SJCRH30 (cell line): ENCODE data around the gene CBS. TPM values are rescaled to one million over a fixed set of nuclear protein-coding genes. Genes with fewer than 3 reads are reported as not detected.
"Not testable (repeated sequence)": the region's sequence is repeated elsewhere in the genome, so short reads cannot be mapped to it uniquely, and the experiment has no call there.

ENCODE experiments used
- DNase-seq, 2 experiments: peaks; one replicate each; pipeline ENCODE4 v3.0.0-alpha.2; 2015 to 2020
- H3K27ac ChIP-seq: fragments of 250-450 bp; sonication (Bioruptor Pico); 2 replicates; pipeline ENCODE4 v1.5.1; 2020; ENCODE audit warnings: mild to moderate bottlenecking, moderate library complexity
- H3K27me3 ChIP-seq: fragments of 250-450 bp; sonication (Bioruptor Pico); 2 replicates; pipeline ENCODE4 v1.5.1; 2020; ENCODE audit warnings: mild to moderate bottlenecking, moderate library complexity
- H3K36me3 ChIP-seq: fragments of 250-450 bp; sonication (Bioruptor Pico); 2 replicates; pipeline ENCODE4 v1.5.1; 2020; ENCODE audit warnings: mild to moderate bottlenecking, moderate library complexity
- H3K4me1 ChIP-seq: fragments of 250-450 bp; sonication (Bioruptor Pico); 2 replicates; pipeline ENCODE4 v1.5.1; 2020; ENCODE audit warnings: mild to moderate bottlenecking, moderate library complexity
- H3K4me3 ChIP-seq: fragments of 250-450 bp; sonication (Bioruptor Pico); 2 replicates; pipeline ENCODE4 v1.5.1; 2020; ENCODE audit warnings: mild to moderate bottlenecking, moderate library complexity
- H3K9me3 ChIP-seq: fragments of 250-450 bp; sonication (Bioruptor Pico); replicated peaks from 2 replicates; pipeline ENCODE4 v1.5.1; 2020; ENCODE audit warnings: mild to moderate bottlenecking, moderate library complexity
- total RNA-seq: library from RNA; depleted of rRNA; stranded (reverse); fragments of >200 nt; shearing (Covaris generic); gene quantifications from 2 replicates; pipeline ENCODE4 v1.2.3, GENCODE V29; 2014

The CBS gene
- total RNA-seq, 1 experiment from 2014 or later, result 10.2 TPM

- H3K4me1 ChIP-seq, H3K27ac ChIP-seq, H3K27me3 ChIP-seq, DNase-seq, H3K4me3 ChIP-seq, H3K36me3 ChIP-seq, H3K9me3 ChIP-seq: not testable (repeated sequence)
Observed at GRCh38 chr21:43076643-43077042, 1.0 kb upstream of the CBS start.

- not testable (repeated sequence) for DNase-seq, H3K36me3 ChIP-seq
Observed at GRCh38 chr21:43076023-43076637, 495 bp upstream of the CBS start.

GRCh38 chr21:43074401-43075169 is 1.1 kb downstream of the CBS start:
- not testable (repeated sequence) for H3K4me1 ChIP-seq, H3K9me3 ChIP-seq, H3K4me3 ChIP-seq, DNase-seq, H3K27me3 ChIP-seq, H3K27ac ChIP-seq, H3K36me3 ChIP-seq

More at GRCh38 chr21:43076023-43076637, 495 bp upstream of the CBS start:
- not testable (repeated sequence) for H3K4me1 ChIP-seq, H3K27ac ChIP-seq, H3K9me3 ChIP-seq, H3K4me3 ChIP-seq, H3K27me3 ChIP-seq

GRCh38 chr21:43072742-43073141 is 2.9 kb downstream of the CBS start:
- H3K27me3 ChIP-seq, H3K9me3 ChIP-seq, DNase-seq, H3K4me1 ChIP-seq, H3K36me3 ChIP-seq, H3K4me3 ChIP-seq, H3K27ac ChIP-seq: not testable (repeated sequence)

GRCh38 chr21:43069682-43070081 is 6.0 kb downstream of the CBS start:
- H3K27ac ChIP-seq, H3K9me3 ChIP-seq, H3K27me3 ChIP-seq, H3K36me3 ChIP-seq, H3K4me1 ChIP-seq, H3K4me3 ChIP-seq, DNase-seq: not testable (repeated sequence)

GRCh38 chr21:43068065-43068464 is 7.6 kb downstream of the CBS start:
- H3K9me3 ChIP-seq, DNase-seq, H3K4me3 ChIP-seq, H3K27ac ChIP-seq, H3K36me3 ChIP-seq, H3K4me1 ChIP-seq, H3K27me3 ChIP-seq: not testable (repeated sequence)

- not testable (repeated sequence) for DNase-seq, H3K4me3 ChIP-seq, H3K4me1 ChIP-seq, H3K9me3 ChIP-seq, H3K27me3 ChIP-seq, H3K36me3 ChIP-seq, H3K27ac ChIP-seq
Observed at GRCh38 chr21:43066690-43067089, 8.9 kb downstream of the CBS start.

GRCh38 chr21:43065991-43066390 is 9.6 kb downstream of the CBS start:
- not testable (repeated sequence) for H3K4me1 ChIP-seq, H3K27ac ChIP-seq, H3K27me3 ChIP-seq, H3K4me3 ChIP-seq, H3K9me3 ChIP-seq, DNase-seq, H3K36me3 ChIP-seq

- not testable (repeated sequence) for H3K4me1 ChIP-seq, H3K27ac ChIP-seq, H3K27me3 ChIP-seq, H3K4me3 ChIP-seq, H3K36me3 ChIP-seq, H3K9me3 ChIP-seq, DNase-seq
Observed at GRCh38 chr21:43064265-43064917, 11.2 kb downstream of the CBS start.

GRCh38 chr21:43062955-43063664 is 12.5 kb downstream of the CBS start:
- not testable (repeated sequence) for H3K4me3 ChIP-seq, DNase-seq, H3K9me3 ChIP-seq, H3K36me3 ChIP-seq, H3K27ac ChIP-seq, H3K4me1 ChIP-seq, H3K27me3 ChIP-seq

- not testable (repeated sequence) for H3K27me3 ChIP-seq, H3K9me3 ChIP-seq, H3K4me1 ChIP-seq, H3K27ac ChIP-seq, H3K4me3 ChIP-seq, DNase-seq, H3K36me3 ChIP-seq
Observed at GRCh38 chr21:43053112-43053511, 22.5 kb downstream of the CBS start.

GRCh38 chr21:43045876-43046821 is 29.5 kb downstream of the CBS start:
- H3K9me3 ChIP-seq, H3K27ac ChIP-seq, H3K4me3 ChIP-seq, H3K4me1 ChIP-seq, DNase-seq, H3K27me3 ChIP-seq, H3K36me3 ChIP-seq: not testable (repeated sequence)

- H3K4me3 ChIP-seq, H3K4me1 ChIP-seq, H3K27me3 ChIP-seq, H3K36me3 ChIP-seq, DNase-seq, H3K9me3 ChIP-seq, H3K27ac ChIP-seq: not testable (repeated sequence)
Observed at GRCh38 chr21:43045165-43045875, 30.3 kb downstream of the CBS start.

GRCh38 chr21:43044547-43044946 is 31.1 kb downstream of the CBS start:
- not testable (repeated sequence) for H3K4me1 ChIP-seq, H3K36me3 ChIP-seq, DNase-seq, H3K27me3 ChIP-seq, H3K4me3 ChIP-seq, H3K9me3 ChIP-seq, H3K27ac ChIP-seq
